ENCODE data around the gene KCNG4. TPM values are rescaled to one million over a fixed set of nuclear protein-coding genes. Genes with fewer than 3 reads are reported as not detected.
"Not testable (repeated sequence)": the region's sequence is repeated elsewhere in the genome, so short reads cannot be mapped to it uniquely, and the experiment has no call there.

Gene KCNG4
- total RNA-seq, 1 donor from 2014 or later: not detected

GRCh38 chr16:84215531-84215930 is 24.3 kb downstream of the KCNG4 start:
- DNase-seq (ENCODE audit: low spot score): no peak
- intact Hi-C loops (cut with DNase I): no loop called here

- intact Hi-C loops (cut with DNase I): no loop called here
These were observed 25.3 kb downstream of the KCNG4 start for GRCh38 chr16:84214451-84215066.

GRCh38 chr16:84212631-84213030 is 27.2 kb downstream of the KCNG4 start:
- intact Hi-C loops (cut with DNase I): no loop called here
- no peak for DNase-seq (ENCODE audit: low spot score)

More at GRCh38 chr16:84214451-84215066, 25.3 kb downstream of the KCNG4 start:
- no peak for DNase-seq (ENCODE audit: low spot score)

GRCh38 chr16:84212154-84212553 is 27.7 kb downstream of the KCNG4 start:
- intact Hi-C loops (cut with DNase I): no loop called here
- DNase-seq (ENCODE audit: low spot score): no peak

GRCh38 chr16:84209989-84210388 is 29.8 kb downstream of the KCNG4 start:
- intact Hi-C loops (cut with DNase I): no loop called here
- no peak for DNase-seq (ENCODE audit: low spot score)

- DNase-seq (ENCODE audit: low spot score): no peak
- intact Hi-C loops (cut with DNase I): no loop called here
These were observed 31.9 kb downstream of the KCNG4 start for GRCh38 chr16:84207879-84208278.

GRCh38 chr16:84207251-84207650 is 32.6 kb downstream of the KCNG4 start:
- no peak for DNase-seq (ENCODE audit: low spot score)
- intact Hi-C loops (cut with DNase I): no loop called here

- intact Hi-C loops (cut with DNase I): no loop called here
- DNase-seq (ENCODE audit: low spot score): no peak
These were observed 33.7 kb downstream of the KCNG4 start for GRCh38 chr16:84205976-84206691.

- DNase-seq (ENCODE audit: low spot score); intact Hi-C loops (cut with DNase I): not testable (repeated sequence)
These were observed 34.7 kb downstream of the KCNG4 start for GRCh38 chr16:84205123-84205522.

GRCh38 chr16:84204551-84204950 is 35.3 kb downstream of the KCNG4 start:
- intact Hi-C loops (cut with DNase I); DNase-seq (ENCODE audit: low spot score): not testable (repeated sequence)

- intact Hi-C loops (cut with DNase I): no loop called here
- no peak for DNase-seq (ENCODE audit: low spot score)
These were observed 40.0 kb downstream of the KCNG4 start for GRCh38 chr16:84199861-84200260.

GRCh38 chr16:84199097-84199496 is 40.7 kb downstream of the KCNG4 start:
- intact Hi-C loops (cut with DNase I): no loop called here

GRCh38 chr16:84198401-84198800 is 41.4 kb downstream of the KCNG4 start:
- no peak for DNase-seq (ENCODE audit: low spot score)
- intact Hi-C loops (cut with DNase I): no loop called here

More at GRCh38 chr16:84199097-84199496, 40.7 kb downstream of the KCNG4 start:
- DNase-seq (ENCODE audit: low spot score): no peak

- intact Hi-C loops (cut with DNase I): no loop called here
These were observed 42.2 kb downstream of the KCNG4 start for GRCh38 chr16:84197466-84198128.

GRCh38 chr16:84196727-84197394 is 43.0 kb downstream of the KCNG4 start:
- intact Hi-C loops (cut with DNase I): no loop called here
- DNase-seq (ENCODE audit: low spot score): no peak

More at GRCh38 chr16:84197466-84198128, 42.2 kb downstream of the KCNG4 start:
- no peak for DNase-seq (ENCODE audit: low spot score)

GRCh38 chr16:84196101-84196500 is 43.7 kb downstream of the KCNG4 start:
- intact Hi-C loops (cut with DNase I): no loop called here

GRCh38 chr16:84195201-84196093 is 44.4 kb downstream of the KCNG4 start:
- intact Hi-C loops (cut with DNase I): no loop called here
- no peak for DNase-seq (ENCODE audit: low spot score)

More at GRCh38 chr16:84196101-84196500, 43.7 kb downstream of the KCNG4 start:
- DNase-seq (ENCODE audit: low spot score): no peak

- intact Hi-C loops (cut with DNase I): no loop called here
- no peak for DNase-seq (ENCODE audit: low spot score)
These were observed 45.2 kb downstream of the KCNG4 start for GRCh38 chr16:84194470-84195200.

All from cardiac septum (tissue), 1 donor.